ENCODE results near the gene LNX2. TPM values are rescaled to one million over a fixed set of nuclear protein-coding genes. Genes with fewer than 3 reads are reported as not detected.

LNX2 gene
- 1 to 10 TPM; 8.0 to 8.3 TPM for total RNA-seq

DNA sequence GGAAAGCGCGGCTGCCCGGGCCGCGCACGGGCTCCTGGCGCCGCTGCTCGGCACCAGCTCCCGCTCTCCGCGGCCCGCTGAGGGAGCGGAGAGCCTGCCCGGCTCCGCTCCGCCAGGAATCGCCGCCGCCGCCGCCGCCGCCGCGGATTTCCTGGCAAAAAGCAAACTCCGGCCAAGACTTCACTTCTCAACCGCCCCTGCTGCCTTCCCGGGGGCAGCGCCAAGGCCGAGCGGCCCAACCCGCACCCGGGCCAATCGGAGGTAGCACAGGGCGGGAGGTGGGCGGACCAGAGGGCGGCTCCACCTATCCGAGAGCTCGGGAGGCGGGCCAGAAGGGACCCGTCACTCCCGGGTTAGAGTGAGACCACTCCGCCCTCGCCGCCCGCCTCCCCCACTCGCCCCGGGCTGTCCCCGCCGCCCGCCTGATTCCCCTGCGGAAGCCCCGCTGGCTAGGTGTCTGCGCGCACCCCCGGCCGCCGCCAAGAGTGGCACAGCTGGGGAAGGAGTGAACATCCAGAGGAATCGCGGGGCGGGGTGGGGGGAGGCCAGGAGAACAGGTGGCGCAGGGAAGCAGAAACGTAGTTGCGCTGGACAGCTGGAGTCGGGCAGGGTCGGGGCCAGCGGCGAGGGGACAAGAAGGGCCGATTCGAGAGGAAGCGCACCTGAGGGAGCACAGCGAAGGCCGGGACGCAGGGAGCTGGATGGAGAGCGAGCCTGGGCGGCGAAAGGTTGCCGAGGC lies at the start of gene LNX2:
Gene LNX2 (minus strand): TSS at position 153 of the 739 bp plus-strand sequence. CDS start 38,826 bp downstream, outside the sequence.
- peak within 1 kb of the TSS; percentile 95 for H3K27ac Mint-ChIP-seq
- peak; percentile 90 for ATAC-seq (ENCODE audit: low read depth)
- peaks cover 28% of the 10 kb centered on the region for H3K36me3 Mint-ChIP-seq
- DNase-seq: peak; percentile 97
- POLR2A ChIA-PET: interaction anchor here (0.5 to 3.2 kb wide), 16 partner anchors 9 to 1398 kb away, joined by 3 to 26 read pairs (median 4); partner anchors contain the start of genes GTF3A, MTIF3 and PAN3
- peaks cover 3% of the 10 kb centered on the region for H3K9me3 Mint-ChIP-seq
- peak within 1 kb of the TSS; percentile 93 for H3K4me3 Mint-ChIP-seq
- H3K27me3 Mint-ChIP-seq: no peaks in the 10 kb centered on the region
- H3K4me1 Mint-ChIP-seq: peaks cover 44% of the 10 kb centered on the region

DNA sequence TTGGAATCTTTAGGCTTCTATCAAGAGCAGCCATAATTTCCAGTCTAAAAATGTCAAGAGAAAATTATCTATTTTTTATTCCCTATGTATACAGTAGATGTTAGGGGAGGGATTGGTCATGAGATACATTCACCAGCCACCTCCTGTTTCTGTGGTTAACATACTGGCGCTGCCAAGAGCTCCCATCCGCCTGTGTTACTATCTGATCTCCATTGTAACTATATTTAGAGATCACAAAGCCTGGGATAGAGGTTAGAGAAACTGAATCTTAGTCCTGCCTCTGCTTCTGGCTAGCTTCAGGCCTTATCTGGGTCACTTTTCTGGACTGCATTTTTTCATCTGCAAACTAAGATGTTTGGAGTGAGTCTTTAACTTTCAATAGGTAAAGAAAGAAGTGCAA lies 47.6 kb upstream of the LNX2 start:
- Mint-ChIP-seq H3K4me1 (peaks cover 3% of the 10 kb centered on the region), H3K4me3 (no peak overlapping the region), H3K36me3 (peaks cover 5% of the 10 kb centered on the region), H3K27ac (no peak overlapping the region), H3K27me3 (no peaks in the 10 kb centered on the region), H3K9me3 (peaks cover 1% of the 10 kb centered on the region)
- DNase-seq: no peak
- no peak for ATAC-seq (ENCODE audit: low read depth)
- POLR2A ChIA-PET: no interaction called here

DNA sequence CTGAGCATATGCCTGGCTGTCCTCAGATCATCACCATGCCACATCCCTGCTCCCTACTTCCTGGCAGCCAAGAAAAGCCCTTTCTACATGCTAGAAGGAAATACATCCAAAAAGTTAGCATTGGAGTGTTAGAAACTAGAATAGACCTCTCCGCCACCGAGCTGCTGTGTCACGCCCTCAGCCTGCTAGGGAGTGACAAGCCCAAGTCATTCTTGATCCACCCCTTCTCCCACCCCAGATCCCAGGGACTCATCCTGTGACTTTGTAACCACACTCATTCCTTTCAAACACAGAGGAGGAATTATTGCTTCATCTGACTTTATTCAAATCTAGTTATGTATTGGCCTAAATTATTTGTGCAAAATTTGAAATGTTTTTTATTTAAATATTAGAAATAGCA lies 46.6 kb upstream of the LNX2 start:
- ATAC-seq (ENCODE audit: low read depth): no peak
- Mint-ChIP-seq H3K4me3 (no peak overlapping the region), H3K4me1 (peaks cover 3% of the 10 kb centered on the region), H3K36me3 (peaks cover 6% of the 10 kb centered on the region), H3K27me3 (no peaks in the 10 kb centered on the region), H3K27ac (no peak overlapping the region), H3K9me3 (no peaks in the 10 kb centered on the region)
- POLR2A ChIA-PET: no interaction called here
- DNase-seq: no peak

DNA sequence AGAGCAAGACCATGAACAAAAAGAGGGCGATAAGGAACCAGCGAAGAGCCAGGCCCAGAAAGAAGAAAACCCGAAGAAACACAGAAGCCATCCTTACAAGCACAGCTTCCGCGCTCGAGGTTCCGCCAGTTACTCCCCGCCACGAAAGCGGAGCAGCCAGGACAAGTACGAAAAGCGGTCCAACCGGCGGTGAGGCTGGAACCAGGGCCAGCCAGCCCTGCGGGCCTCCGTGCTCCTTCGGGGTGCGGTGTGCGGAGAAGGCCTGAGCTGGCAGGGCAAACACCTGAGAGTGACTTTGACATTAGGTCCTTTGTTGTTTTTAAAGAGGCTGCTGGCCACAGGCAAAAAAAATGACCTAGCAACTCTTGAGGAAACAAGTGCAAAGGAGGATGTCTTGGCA lies 45.4 kb upstream of the LNX2 start:
- Mint-ChIP-seq H3K9me3 (no peaks in the 10 kb centered on the region), H3K36me3 (peaks cover 8% of the 10 kb centered on the region), H3K4me3 (no peak overlapping the region), H3K27ac (no peak overlapping the region), H3K27me3 (no peaks in the 10 kb centered on the region), H3K4me1 (peaks cover 3% of the 10 kb centered on the region)
- no peak for ATAC-seq (ENCODE audit: low read depth)
- DNase-seq: no peak
- POLR2A ChIA-PET: no interaction called here

DNA sequence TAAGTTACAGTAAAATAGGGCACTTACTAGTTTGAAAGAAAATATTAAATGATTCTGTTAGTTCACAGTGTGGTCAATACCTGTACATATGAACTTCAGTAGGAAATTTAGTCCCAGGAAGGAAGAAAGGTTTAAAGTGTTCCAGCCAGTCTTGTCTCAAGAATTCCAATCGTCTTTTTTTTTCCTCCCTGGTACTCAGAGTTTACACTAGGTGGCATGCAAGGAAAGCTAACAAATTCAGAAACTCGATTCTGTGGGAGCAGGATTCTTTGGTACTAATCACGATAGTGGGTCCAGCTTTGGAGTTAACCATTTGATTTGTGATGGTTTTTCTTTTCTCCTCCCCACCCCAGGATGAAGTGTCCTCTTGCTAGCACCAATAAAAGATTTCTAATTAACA lies 45.0 kb upstream of the LNX2 start:
- Mint-ChIP-seq H3K9me3 (no peaks in the 10 kb centered on the region), H3K4me1 (peaks cover 3% of the 10 kb centered on the region), H3K4me3 (no peak overlapping the region), H3K27ac (no peak overlapping the region), H3K27me3 (no peaks in the 10 kb centered on the region), H3K36me3 (peaks cover 11% of the 10 kb centered on the region)
- ATAC-seq (ENCODE audit: low read depth) (no peak), DNase-seq (no peak)
- POLR2A ChIA-PET: no interaction called here

DNA sequence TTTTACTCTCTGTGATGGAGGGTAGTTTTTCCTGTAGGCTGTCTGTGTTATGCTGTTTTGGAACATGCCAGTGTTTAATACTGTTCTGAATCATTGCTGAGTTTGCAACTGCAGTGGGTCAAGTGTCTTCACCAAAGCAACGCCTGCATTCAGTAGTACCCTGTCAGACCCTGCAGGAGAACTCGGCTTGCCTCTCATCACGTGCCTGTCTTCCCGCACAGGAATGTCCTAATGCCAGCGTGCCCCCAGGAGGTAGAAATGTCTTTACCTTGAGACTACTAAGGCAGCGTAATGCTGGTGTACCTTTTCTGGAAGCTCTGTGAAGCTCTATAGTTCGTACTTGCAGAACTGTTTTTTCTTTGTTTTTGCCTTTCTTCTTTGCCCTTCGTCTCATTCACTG lies 43.6 kb upstream of the LNX2 start:
- Mint-ChIP-seq H3K36me3 (peaks cover 16% of the 10 kb centered on the region), H3K9me3 (no peaks in the 10 kb centered on the region), H3K27me3 (no peaks in the 10 kb centered on the region), H3K4me1 (peaks cover 3% of the 10 kb centered on the region), H3K27ac (no peak overlapping the region), H3K4me3 (no peak overlapping the region)
- POLR2A ChIA-PET: no interaction called here
- DNase-seq: no peak
- ATAC-seq (ENCODE audit: low read depth): no peak

DNA sequence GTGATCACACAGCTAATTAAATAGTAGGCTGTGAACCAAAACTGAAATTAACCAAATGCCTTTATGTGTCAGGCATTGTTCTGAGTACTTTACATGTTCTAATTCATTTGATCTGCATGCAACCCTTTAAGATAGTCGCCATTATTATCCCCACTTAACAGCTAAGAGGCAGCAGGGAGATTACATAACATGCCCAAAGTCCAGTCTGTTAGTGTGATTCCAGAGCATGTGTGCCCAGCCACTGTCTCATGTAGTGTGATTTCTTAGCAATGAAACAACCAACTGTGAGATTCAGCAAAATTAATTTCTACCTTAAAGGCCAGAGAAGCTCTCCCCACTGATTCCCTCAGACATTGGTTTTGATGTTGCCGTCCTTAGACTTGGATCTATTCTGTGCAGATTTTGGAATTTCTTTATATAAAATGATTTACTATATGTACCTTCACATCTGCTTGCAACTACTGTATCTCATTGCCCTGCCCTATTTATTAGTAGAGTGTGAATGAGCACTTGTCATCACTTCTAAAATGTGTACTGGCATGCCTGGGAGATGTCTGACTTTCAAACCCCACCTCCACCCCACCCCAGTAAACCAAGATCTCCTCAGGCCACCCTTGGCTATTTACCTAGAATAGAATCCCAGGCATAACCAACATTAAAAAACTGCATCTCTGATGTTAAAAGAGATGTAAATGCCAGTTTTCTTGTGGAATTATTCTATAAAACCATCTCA lies 42.6 kb upstream of the LNX2 start:
- Mint-ChIP-seq H3K4me3 (no peak overlapping the region), H3K27ac (peak overlapping the region; percentile 49), H3K9me3 (no peaks in the 10 kb centered on the region), H3K4me1 (peaks cover 3% of the 10 kb centered on the region), H3K27me3 (no peaks in the 10 kb centered on the region), H3K36me3 (peaks cover 16% of the 10 kb centered on the region)
- POLR2A ChIA-PET: no interaction called here
- DNase-seq (no peak), ATAC-seq (ENCODE audit: low read depth) (no peak)

DNA sequence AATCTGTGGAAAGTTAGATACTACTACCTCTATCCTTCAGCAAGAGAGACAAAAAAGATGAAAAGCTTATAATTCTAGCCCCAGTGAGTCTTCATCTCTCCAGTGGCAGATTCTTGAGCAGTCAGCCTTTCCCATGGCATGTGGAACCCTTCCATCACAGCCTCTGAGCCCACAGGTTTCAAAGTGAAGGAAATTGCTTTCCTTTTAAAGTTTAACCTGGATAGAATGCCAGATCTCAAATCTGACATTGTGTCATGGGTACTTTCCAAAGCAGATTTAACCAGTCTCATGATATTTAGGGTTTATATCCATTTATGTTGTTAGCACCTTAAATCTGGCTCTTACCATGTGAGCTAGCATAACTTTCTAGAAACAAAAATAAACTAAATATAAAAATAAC lies 40.7 kb upstream of the LNX2 start:
- POLR2A ChIA-PET: no interaction called here
- Mint-ChIP-seq H3K4me3 (no peak overlapping the region), H3K4me1 (peaks cover 5% of the 10 kb centered on the region), H3K9me3 (no peaks in the 10 kb centered on the region), H3K36me3 (peaks cover 16% of the 10 kb centered on the region), H3K27ac (no peak overlapping the region), H3K27me3 (no peaks in the 10 kb centered on the region)
- DNase-seq: no peak
- no peak for ATAC-seq (ENCODE audit: low read depth)

DNA sequence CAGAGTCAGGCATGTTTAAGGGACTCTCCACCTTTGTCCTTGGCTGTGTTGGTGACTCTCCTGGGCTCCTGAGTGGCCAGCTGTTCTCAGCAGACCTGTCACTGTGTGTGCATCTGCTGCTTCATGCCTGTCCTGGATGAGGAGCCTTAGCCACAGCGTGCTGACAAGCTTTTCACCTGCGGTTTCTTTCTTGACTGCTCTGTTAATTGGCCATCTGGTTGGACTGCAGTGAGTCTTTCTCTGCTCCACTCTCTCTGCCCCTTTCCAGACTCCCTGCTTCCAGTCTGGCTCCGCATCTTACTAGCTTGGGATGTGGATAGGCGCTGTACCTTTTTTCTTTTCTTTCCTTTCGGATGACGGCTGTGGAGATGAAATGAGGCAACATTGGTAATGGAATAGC lies 40.2 kb upstream of the LNX2 start:
- Mint-ChIP-seq H3K4me3 (no peak overlapping the region), H3K9me3 (no peaks in the 10 kb centered on the region), H3K27me3 (no peaks in the 10 kb centered on the region), H3K27ac (no peak overlapping the region), H3K4me1 (peaks cover 5% of the 10 kb centered on the region), H3K36me3 (peaks cover 18% of the 10 kb centered on the region)
- DNase-seq (no peak), ATAC-seq (ENCODE audit: low read depth) (no peak)
- POLR2A ChIA-PET: no interaction called here

DNA sequence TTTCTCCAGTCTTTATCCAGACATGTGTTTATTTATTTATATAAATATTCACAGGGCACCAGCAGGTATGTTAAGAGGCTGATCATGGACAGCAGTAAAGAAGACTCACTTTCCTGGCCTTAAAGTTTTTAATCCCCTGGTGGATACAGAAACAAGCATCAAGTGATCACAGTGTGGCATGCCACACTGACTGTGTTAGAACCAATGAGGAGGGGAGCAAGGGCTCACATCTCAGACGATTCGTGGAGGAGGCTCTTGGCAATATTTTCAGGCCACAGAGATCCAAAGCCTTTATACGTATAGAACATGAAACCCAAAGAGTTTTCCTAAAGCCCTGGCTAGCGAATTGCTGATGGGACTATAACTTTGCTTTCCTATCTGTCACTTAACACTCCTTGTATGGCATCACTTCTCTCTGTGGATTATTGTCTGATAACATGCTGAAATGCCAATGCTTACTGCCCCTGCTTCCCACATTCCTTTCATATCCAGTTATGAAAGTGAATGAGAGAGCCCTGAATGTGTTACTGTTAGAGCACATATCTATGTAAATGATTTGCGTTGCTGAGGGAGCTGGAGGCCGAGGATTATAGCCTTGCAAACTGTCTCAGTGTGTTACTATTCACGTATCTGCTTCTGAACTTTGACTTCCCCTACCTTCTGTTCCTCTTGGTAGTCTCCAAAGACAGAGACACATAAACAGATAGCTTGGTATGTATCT lies 39.0 kb upstream of the LNX2 start:
- POLR2A ChIA-PET: no interaction called here
- H3K27me3 Mint-ChIP-seq: no peaks in the 10 kb centered on the region

DNA sequence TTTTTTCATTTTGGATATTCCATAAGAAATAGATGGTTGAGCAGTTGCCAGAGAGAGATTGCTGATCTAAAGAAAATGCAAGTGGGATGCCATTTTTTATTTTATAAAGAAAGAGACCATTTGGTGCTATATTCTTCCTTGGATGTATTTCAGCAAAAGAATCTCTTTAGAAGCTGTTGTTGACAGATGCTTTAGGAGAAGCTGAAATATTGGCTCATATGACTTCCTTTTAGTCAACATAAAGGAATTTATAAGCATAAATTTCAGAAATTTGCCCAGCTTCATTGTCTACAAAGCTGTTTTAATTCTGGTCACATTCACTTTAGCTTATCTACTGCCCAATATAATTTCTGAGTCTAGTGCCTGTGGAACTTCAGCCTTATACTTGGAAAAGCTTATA lies 38.2 kb upstream of the LNX2 start:
- H3K27ac Mint-ChIP-seq: no peak overlapping the region
- POLR2A ChIA-PET: no interaction called here

More for the DNA sequence above, 39.0 kb upstream of the LNX2 start:
- H3K9me3 Mint-ChIP-seq: no peaks in the 10 kb centered on the region
- DNase-seq: no peak
- H3K4me3 Mint-ChIP-seq: no peak overlapping the region
- peaks cover 5% of the 10 kb centered on the region for H3K4me1 Mint-ChIP-seq
- H3K27ac Mint-ChIP-seq: no peak overlapping the region
- H3K36me3 Mint-ChIP-seq: peaks cover 21% of the 10 kb centered on the region
- ATAC-seq (ENCODE audit: low read depth): no peak

DNA sequence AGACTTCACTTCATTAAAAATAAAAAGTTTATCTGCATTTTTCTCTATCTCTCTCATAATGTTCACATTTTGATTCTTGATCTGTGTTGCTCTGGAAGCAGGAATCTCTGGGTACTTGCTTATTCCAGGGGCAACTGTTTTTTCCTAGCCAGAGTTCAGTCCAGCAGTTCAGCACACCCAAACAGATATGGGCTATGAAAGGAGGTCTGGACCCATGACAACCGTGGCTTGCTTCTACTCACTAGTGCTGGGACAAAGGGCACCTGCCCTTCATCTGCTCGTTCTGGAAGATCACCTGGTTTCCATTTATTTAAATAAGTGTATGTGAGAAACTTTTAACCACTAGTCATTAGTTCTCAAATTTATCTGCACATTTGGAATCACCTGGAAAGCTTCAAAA lies 37.4 kb upstream of the LNX2 start:
- ATAC-seq (ENCODE audit: low read depth) (no peak), DNase-seq (no peak)
- POLR2A ChIA-PET: no interaction called here

More for the DNA sequence above, 38.2 kb upstream of the LNX2 start:
- peaks cover 5% of the 10 kb centered on the region for H3K4me1 Mint-ChIP-seq
- no peak overlapping the region for H3K4me3 Mint-ChIP-seq
- ATAC-seq (ENCODE audit: low read depth) (no peak), DNase-seq (no peak)
- no peaks in the 10 kb centered on the region for H3K27me3 Mint-ChIP-seq
- H3K9me3 Mint-ChIP-seq: no peaks in the 10 kb centered on the region
- H3K36me3 Mint-ChIP-seq: peaks cover 21% of the 10 kb centered on the region

DNA sequence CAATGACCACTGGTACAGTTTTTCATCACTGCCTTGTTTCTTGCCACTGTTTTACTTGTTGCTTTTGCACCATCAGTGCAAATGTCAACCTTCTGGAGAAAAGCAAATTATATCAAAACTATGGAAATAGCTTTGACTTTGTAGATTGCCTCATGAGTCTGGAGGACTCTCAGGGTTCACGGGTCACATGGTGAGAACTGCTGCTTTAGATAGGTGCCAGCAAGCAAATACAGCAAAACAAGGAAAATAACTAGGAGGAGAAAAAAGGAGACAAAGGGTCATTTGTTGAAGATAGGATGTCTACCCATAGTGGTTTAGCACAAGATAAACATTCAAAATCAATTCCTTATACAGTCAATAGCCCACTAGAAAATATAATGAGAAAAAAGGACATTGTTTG lies 34.5 kb upstream of the LNX2 start:
- POLR2A ChIA-PET: no interaction called here

More for the DNA sequence above, 37.4 kb upstream of the LNX2 start:
- H3K4me1 Mint-ChIP-seq: peaks cover 3% of the 10 kb centered on the region
- no peaks in the 10 kb centered on the region for H3K27me3 Mint-ChIP-seq
- H3K27ac Mint-ChIP-seq: no peak overlapping the region
- peaks cover 26% of the 10 kb centered on the region for H3K36me3 Mint-ChIP-seq
- no peak overlapping the region for H3K4me3 Mint-ChIP-seq
- H3K9me3 Mint-ChIP-seq: no peaks in the 10 kb centered on the region

More for the DNA sequence above, 34.5 kb upstream of the LNX2 start:
- DNase-seq: no peak
- Mint-ChIP-seq H3K27ac (no peak overlapping the region), H3K27me3 (no peaks in the 10 kb centered on the region), H3K4me1 (peaks cover 3% of the 10 kb centered on the region), H3K9me3 (peaks cover 9% of the 10 kb centered on the region), H3K36me3 (peaks cover 42% of the 10 kb centered on the region), H3K4me3 (no peak overlapping the region)
- ATAC-seq (ENCODE audit: low read depth): no peak
